Right lobe of liver (tissue), 4 donors: ENCODE results near the gene CTXN1.
"Not testable (repeated sequence)": the region's sequence is repeated elsewhere in the genome, so short reads cannot be mapped to it uniquely, and the experiment has no call there.

Experiments
- POLR2A ChIP-seq: fragments of 450-650 bp; IDR thresholded peaks from one replicate; pipeline ENCODE4 v1.6.1; 2017; ENCODE audit warnings: antibody characterized with exemption, mild to moderate bottlenecking
- TF ChIP-seq, protein P1 (sequence below), 4 donors: fragments of 200-600 bp in 3 of 4; fragments of 450-650 bp in 1 of 4; IDR thresholded peaks; one replicate each; pipeline versions ENCODE4 v1.5.1 to v1.8.0; 2016 to 2022; ENCODE audit warnings: antibody characterized with exemption in 4 of 4, mild to moderate bottlenecking in 2 of 4
- donor health status: DM: no; HTN: no; CAD: no.
- donor health status: DM: no; HTN: no; CAD: no.
- donor health status: DM: no; HTN: yes; CAD: no.

GRCh38 chr19:7930030-7930429 is 4.1 kb upstream of the CTXN1 start:
- TF ChIP-seq, protein P1, sequence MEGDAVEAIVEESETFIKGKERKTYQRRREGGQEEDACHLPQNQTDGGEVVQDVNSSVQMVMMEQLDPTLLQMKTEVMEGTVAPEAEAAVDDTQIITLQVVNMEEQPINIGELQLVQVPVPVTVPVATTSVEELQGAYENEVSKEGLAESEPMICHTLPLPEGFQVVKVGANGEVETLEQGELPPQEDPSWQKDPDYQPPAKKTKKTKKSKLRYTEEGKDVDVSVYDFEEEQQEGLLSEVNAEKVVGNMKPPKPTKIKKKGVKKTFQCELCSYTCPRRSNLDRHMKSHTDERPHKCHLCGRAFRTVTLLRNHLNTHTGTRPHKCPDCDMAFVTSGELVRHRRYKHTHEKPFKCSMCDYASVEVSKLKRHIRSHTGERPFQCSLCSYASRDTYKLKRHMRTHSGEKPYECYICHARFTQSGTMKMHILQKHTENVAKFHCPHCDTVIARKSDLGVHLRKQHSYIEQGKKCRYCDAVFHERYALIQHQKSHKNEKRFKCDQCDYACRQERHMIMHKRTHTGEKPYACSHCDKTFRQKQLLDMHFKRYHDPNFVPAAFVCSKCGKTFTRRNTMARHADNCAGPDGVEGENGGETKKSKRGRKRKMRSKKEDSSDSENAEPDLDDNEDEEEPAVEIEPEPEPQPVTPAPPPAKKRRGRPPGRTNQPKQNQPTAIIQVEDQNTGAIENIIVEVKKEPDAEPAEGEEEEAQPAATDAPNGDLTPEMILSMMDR (IDR thresholded peaks at IDR 0.05) = not testable (repeated sequence)
- TF ChIP-seq POLR2A = not testable (repeated sequence)
